GM10266 (cell line): ENCODE results near the gene RXRA.

Experiments used
- DNase-seq: peaks from one replicate; pipeline ENCODE4 v3.0.0; 2012; ENCODE audit errors: extremely low spot score
- CTCF ChIP-seq: IDR thresholded peaks from 2 replicates; pipeline ENCODE4 v1.5.1; 2012; ENCODE audit warnings: mild to moderate bottlenecking, low read depth; ENCODE audit not compliant: control insufficient read depth, insufficient read depth; ENCODE audit errors: missing control alignments

RXRA gene

GRCh38 chr9:134380542-134381271 is 54.5 kb downstream of the RXRA start:
- no peak for TF ChIP-seq CTCF
- DNase-seq: no peak

GRCh38 chr9:134381272-134381661 is 55.0 kb downstream of the RXRA start:
- TF ChIP-seq CTCF: no peak
- DNase-seq: no peak

- peak; percentile 55 for DNase-seq
- TF ChIP-seq CTCF: peak; percentile 39
Measured at GRCh38 chr9:134381671-134382516, 55.6 kb downstream of the RXRA start.

- TF ChIP-seq CTCF: no peak
- DNase-seq: no peak
Measured at GRCh38 chr9:134382733-134383132, 56.5 kb downstream of the RXRA start.

GRCh38 chr9:134383148-134383547 is 56.9 kb downstream of the RXRA start:
- no peak for TF ChIP-seq CTCF
- no peak for DNase-seq

- DNase-seq: no peak
- TF ChIP-seq CTCF: no peak
Measured at GRCh38 chr9:134384811-134385479, 58.7 kb downstream of the RXRA start.
